Liver (tissue), 9 donors: Measurements from ENCODE around the gene TAF1B. TPM values are rescaled to one million over a fixed set of nuclear protein-coding genes. Genes with fewer than 3 reads are reported as not detected.

Experiments used
- DNase-seq: peaks from one replicate; pipeline ENCODE4 v3.0.0-alpha.2; 2017; ENCODE audit warnings: low spot score
- H3K27ac ChIP-seq, 2 donors: one replicate each; pipeline ENCODE4 v1.7.0; 2013; ENCODE audit warnings: inconsistent platforms in 2 of 2, low read length in 2 of 2, control low read depth in 1 of 2, low read depth in 1 of 2, mild to moderate bottlenecking in 1 of 2
- H3K27me3 ChIP-seq, 4 donors: one replicate each; pipeline versions ENCODE4 v1.6.1 to v1.7.0; 2013; ENCODE audit warnings: low read length in 3 of 4, inconsistent platforms in 1 of 4, mild to moderate bottlenecking in 1 of 4, moderate library complexity in 1 of 4; ENCODE audit not compliant: control insufficient read depth in 4 of 4, insufficient read depth in 4 of 4
- H3K36me3 ChIP-seq, 4 donors: one replicate each; pipeline versions ENCODE4 v1.6.1 to v1.7.0; 2013; ENCODE audit warnings: low read length in 3 of 4, mild to moderate bottlenecking in 3 of 4, low read depth in 1 of 4, moderate library complexity in 1 of 4; ENCODE audit not compliant: control insufficient read depth in 4 of 4, insufficient read depth in 3 of 4
- H3K4me1 ChIP-seq, 4 donors: one replicate each; pipeline versions ENCODE4 v1.6.1 to v1.7.0; 2013; ENCODE audit warnings: low read length in 3 of 4, mild to moderate bottlenecking in 3 of 4, moderate library complexity in 1 of 4; ENCODE audit not compliant: control insufficient read depth in 4 of 4, insufficient read depth in 4 of 4
- H3K4me3 ChIP-seq, 3 donors: one replicate each; pipeline versions ENCODE4 v1.6.1 to v1.7.0; 2013; ENCODE audit warnings: low read length in 3 of 3, control low read depth in 1 of 3, low read depth in 1 of 3, mild to moderate bottlenecking in 1 of 3
- H3K9ac ChIP-seq, 2 donors: one replicate each; pipeline ENCODE4 v1.7.0; 2013; ENCODE audit warnings: low read length in 2 of 2, mild to moderate bottlenecking in 2 of 2, moderate library complexity in 2 of 2, control low read depth in 1 of 2, low read depth in 1 of 2
- H3K9me3 ChIP-seq, 4 donors: one replicate each; pipeline versions ENCODE4 v1.6.1 to v1.7.0; 2013; ENCODE audit warnings: low read length in 3 of 4; ENCODE audit not compliant: control insufficient read depth in 4 of 4
- CTCF ChIP-seq: fragments of 150-350 bp; IDR thresholded peaks from 2 replicates; pipeline ENCODE4 v1.5.1; 2017; ENCODE audit warnings: improper control_type of control experiment, low read depth, low read length; ENCODE audit not compliant: missing input control
- EGR1 ChIP-seq, 2 donors: IDR thresholded peaks; 2 replicates each; pipeline ENCODE4 v1.6.1; 2016 to 2018; ENCODE audit warnings: antibody characterized with exemption in 2 of 2, low read depth in 2 of 2
- FOXA1 ChIP-seq: IDR thresholded peaks from 2 replicates; pipeline ENCODE4 v1.6.1; 2016; ENCODE audit warnings: antibody characterized with exemption
- FOXA2 ChIP-seq: IDR thresholded peaks from 2 replicates; pipeline ENCODE4 v1.6.1; 2016; ENCODE audit warnings: antibody characterized with exemption
- GABPA ChIP-seq, 2 donors: IDR thresholded peaks in 1 of 2; conservative IDR thresholded peaks in 1 of 2; 2 replicates each; pipeline ENCODE4 v1.6.1; 2016; ENCODE audit warnings: antibody characterized with exemption in 2 of 2, mild to moderate bottlenecking in 1 of 2, moderate library complexity in 1 of 2
- HNF4A ChIP-seq, 2 donors: conservative IDR thresholded peaks; 2 replicates each; pipeline ENCODE4 v1.6.1; 2016; ENCODE audit warnings: antibody characterized with exemption in 2 of 2, mild to moderate bottlenecking in 2 of 2
- HNF4G ChIP-seq: IDR thresholded peaks from 2 replicates; pipeline ENCODE4 v1.6.1; 2016; ENCODE audit warnings: antibody characterized with exemption
- JUND ChIP-seq, 2 donors: IDR thresholded peaks; 2 replicates each; pipeline ENCODE4 v1.6.1; 2016; ENCODE audit warnings: antibody characterized with exemption in 2 of 2
- MAX ChIP-seq: IDR thresholded peaks from 2 replicates; pipeline ENCODE4 v1.6.1; 2016; ENCODE audit warnings: antibody characterized with exemption
- NR2F2 ChIP-seq: IDR thresholded peaks from 2 replicates; pipeline ENCODE4 v1.6.1; 2016; ENCODE audit warnings: antibody characterized with exemption
- RAD21 ChIP-seq, 2 donors: IDR thresholded peaks; 2 replicates each; pipeline ENCODE4 v1.6.1; 2016; ENCODE audit warnings: antibody characterized with exemption in 2 of 2, mild to moderate bottlenecking in 2 of 2
- REST ChIP-seq: IDR thresholded peaks from 2 replicates; pipeline ENCODE4 v1.6.1; 2016; ENCODE audit warnings: antibody characterized with exemption, mild to moderate bottlenecking
- SP1 ChIP-seq: IDR thresholded peaks from 2 replicates; pipeline ENCODE4 v1.6.1; 2018; ENCODE audit warnings: antibody characterized with exemption, mild to moderate bottlenecking
- TAF1 ChIP-seq: conservative IDR thresholded peaks from 2 replicates; pipeline ENCODE4 v1.6.1; 2016; ENCODE audit warnings: antibody characterized with exemption, mild to moderate bottlenecking
- YY1 ChIP-seq: IDR thresholded peaks from 2 replicates; pipeline ENCODE4 v1.6.1; 2016; ENCODE audit warnings: antibody characterized with exemption, mild to moderate bottlenecking
- WGBS: extraction: QIAGEN DNeasy Blood & Tissue Kit; methylation state at CpG from one replicate; pipeline ENCODE4 v1.1.7; 2013; 5-methylcytosine and 5-hydroxymethylcytosine counted together
- polyA plus RNA-seq, 2 donors: library from polyadenylated mRNA; stranded (reverse) in 1 of 2; unstranded in 1 of 2; fragments of 200-250 nt in 1 of 2; fragments of >200 nt in 1 of 2; fragmentation: Nextera tagmentation in 1 of 2; extraction: Ambion mirVana in 1 of 2; gene quantifications; one replicate each; pipeline versions ENCODE4 v1.2.1 to v1.2.3, GENCODE V29; 2013 to 2015
- total RNA-seq, 2 donors: library from RNA; depleted of rRNA; stranded (reverse); fragments of >200 nt; gene quantifications; one replicate each; pipeline ENCODE4 v1.2.3, GENCODE V29; 2014
- TF ChIP-seq, protein P1 (sequence below): IDR thresholded peaks from 2 replicates; pipeline ENCODE4 v1.6.1; 2016; ENCODE audit warnings: antibody characterized with exemption
- donor health status: healthy.
- donor health status: healthy.
- donor health status: healthy.
- donor health status: healthy.
- donor health status: healthy.

TAF1B gene
- total and polyA plus RNA-seq, 4 donors = 3.1 to 17.2 (median 5.6) TPM

GRCh38 chr2:9793918-9794717, 49.2 kb upstream of the TAF1B start:
- whole genome bisulfite sequencing = 92% methylated on average over 17 of the region's 17 CpGs

DNA sequence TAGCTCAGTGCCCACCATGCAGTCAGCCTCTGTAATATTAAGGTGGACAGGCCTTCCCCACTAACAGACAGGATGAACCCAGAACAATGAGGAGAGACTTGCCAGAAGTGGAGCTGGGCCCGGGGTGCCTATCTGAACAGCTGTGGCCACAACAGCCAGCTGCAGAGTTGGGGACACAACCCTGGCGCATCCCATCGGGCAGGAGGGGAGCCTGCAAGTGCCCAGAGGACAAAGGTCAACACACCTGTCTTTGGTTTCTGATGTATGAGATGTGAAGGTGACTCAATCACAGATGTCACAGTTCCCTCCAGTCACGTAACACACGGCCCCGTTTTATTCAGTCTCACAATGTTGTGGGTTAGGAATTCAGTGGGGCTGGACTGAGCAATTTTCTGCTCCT, 48.2 kb upstream of the TAF1B start:
- H3K9ac ChIP-seq = no peak overlapping the region
- no peak overlapping the region for H3K4me3 ChIP-seq
- H3K36me3 ChIP-seq = no peaks in the 10 kb centered on the region
- WGBS = 70% methylated on average over 6 of the region's 6 CpGs
- H3K27me3 ChIP-seq = no peaks in the 10 kb centered on the region
- no peak for DNase-seq
- H3K9me3 ChIP-seq = no peaks in the 10 kb centered on the region
- TF ChIP-seq JUND (IDR thresholded peaks at IDR 0.05) (no peak), SP1 (no peak), CTCF (no peak), RAD21 (IDR thresholded peaks at IDR 0.05) (no peak), EGR1 (IDR thresholded peaks at IDR 0.05; ENCODE audit: low read depth in 2 of 2) (no peak), NR2F2 (no peak), FOXA2 (no peak), TAF1 (no peak), HNF4G (no peak), YY1 (no peak), MAX (no peak), GABPA (IDR thresholded peaks at IDR 0.05 in 1 of 2, conservative IDR thresholded peaks at IDR 0.05 in 1 of 2) (no peak), HNF4A (conservative IDR thresholded peaks at IDR 0.05) (no peak), REST (no peak), FOXA1 (no peak)
- TF ChIP-seq, protein P1, sequence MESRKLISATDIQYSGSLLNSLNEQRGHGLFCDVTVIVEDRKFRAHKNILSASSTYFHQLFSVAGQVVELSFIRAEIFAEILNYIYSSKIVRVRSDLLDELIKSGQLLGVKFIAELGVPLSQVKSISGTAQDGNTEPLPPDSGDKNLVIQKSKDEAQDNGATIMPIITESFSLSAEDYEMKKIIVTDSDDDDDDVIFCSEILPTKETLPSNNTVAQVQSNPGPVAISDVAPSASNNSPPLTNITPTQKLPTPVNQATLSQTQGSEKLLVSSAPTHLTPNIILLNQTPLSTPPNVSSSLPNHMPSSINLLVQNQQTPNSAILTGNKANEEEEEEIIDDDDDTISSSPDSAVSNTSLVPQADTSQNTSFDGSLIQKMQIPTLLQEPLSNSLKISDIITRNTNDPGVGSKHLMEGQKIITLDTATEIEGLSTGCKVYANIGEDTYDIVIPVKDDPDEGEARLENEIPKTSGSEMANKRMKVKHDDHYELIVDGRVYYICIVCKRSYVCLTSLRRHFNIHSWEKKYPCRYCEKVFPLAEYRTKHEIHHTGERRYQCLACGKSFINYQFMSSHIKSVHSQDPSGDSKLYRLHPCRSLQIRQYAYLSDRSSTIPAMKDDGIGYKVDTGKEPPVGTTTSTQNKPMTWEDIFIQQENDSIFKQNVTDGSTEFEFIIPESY = no peak
- peaks cover 0 to 3% (median 0%) of the 10 kb centered on the region in 4 donors for H3K4me1 ChIP-seq
- no peak overlapping the region for H3K27ac ChIP-seq

More at GRCh38 chr2:9793918-9794717, 49.2 kb upstream of the TAF1B start:
- no peak for DNase-seq
- Histone ChIP-seq H3K9ac (no peak overlapping the region), H3K4me1 (peaks cover 0 to under 1% (median 0%) of the 10 kb centered on the region in 4 donors), H3K36me3 (no peaks in the 10 kb centered on the region), H3K27ac (no peak overlapping the region), H3K4me3 (no peak overlapping the region), H3K27me3 (no peaks in the 10 kb centered on the region), H3K9me3 (no peaks in the 10 kb centered on the region)
- TF ChIP-seq JUND (IDR thresholded peaks at IDR 0.05) = no peak
- no peak for TF ChIP-seq EGR1 (IDR thresholded peaks at IDR 0.05; ENCODE audit: low read depth in 2 of 2)
- no peak for TF ChIP-seq MAX
- no peak for TF ChIP-seq RAD21 (IDR thresholded peaks at IDR 0.05)
- TF ChIP-seq TAF1 = no peak
- no peak for TF ChIP-seq NR2F2
- TF ChIP-seq HNF4G = no peak
- no peak for TF ChIP-seq YY1
- TF ChIP-seq FOXA1 = no peak
